ENCODE measurements around the gene SPP1.

The SPP1 gene

DNA sequence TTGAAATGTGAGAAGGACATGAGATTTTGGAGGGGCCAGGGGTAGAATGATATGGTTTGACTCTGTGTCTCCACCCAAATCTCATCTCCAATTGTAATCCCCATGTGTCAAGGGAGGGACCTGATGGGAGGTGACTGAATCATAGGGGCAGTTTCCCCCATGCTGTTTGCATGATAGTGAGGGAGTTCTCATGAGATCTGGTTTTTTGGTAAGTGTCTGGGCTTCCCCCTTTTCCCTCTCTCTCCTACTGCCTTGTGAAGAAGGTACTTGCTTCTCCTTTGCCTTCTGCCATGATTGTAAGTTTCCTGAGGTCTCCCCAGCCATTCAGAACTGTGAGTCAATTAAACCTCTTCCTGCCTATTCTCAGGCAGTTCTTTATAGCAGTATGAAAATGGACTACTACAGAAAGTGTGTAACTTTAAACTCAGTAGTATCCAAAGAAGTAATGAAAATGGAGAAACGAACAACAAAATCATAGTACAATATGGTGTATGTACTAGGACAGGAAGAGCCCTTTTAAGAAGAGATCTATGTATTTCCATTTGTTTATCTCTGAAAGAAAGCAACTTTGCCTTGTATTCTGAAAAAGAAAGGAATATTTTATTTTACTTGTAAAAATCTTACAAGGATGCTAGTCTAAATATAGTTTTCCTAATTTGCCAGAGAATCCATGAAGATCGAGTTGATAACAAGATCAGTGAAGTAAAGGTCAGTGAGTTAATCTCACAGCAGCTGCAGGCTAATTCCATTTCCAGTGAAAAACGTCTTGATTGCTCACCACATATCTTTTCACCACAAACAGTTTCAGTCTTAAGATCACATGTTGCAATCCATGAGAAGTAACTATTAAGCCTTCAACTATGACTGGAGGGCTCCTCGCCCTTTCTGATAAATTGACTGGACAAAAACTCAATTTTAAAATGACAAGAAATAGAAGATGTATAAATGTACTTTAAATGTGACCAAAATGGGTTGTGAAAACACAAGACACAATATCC, 52.4 kb downstream of the SPP1 start:
- DNase-seq = no peak

DNA sequence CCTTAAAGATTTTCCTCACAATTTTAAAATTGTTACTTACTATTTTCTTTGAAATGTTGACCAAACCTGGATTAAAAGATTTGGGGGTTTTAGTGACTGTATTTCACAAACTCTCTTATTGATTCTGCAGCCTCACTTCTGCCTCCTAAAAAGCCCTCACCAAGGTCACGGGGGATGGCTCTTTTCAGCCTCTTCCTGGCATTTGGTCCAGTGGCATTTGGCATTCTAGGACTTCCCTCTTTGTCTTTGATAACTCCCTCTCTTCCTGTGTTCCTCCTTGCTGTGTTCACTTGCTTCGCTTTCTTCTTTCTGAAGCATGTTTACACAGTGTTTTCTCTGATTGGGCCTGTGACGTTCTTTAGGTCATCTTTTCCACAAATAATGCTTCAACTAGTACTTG, 53.4 kb downstream of the SPP1 start:
- DNase-seq = no peak

DNA sequence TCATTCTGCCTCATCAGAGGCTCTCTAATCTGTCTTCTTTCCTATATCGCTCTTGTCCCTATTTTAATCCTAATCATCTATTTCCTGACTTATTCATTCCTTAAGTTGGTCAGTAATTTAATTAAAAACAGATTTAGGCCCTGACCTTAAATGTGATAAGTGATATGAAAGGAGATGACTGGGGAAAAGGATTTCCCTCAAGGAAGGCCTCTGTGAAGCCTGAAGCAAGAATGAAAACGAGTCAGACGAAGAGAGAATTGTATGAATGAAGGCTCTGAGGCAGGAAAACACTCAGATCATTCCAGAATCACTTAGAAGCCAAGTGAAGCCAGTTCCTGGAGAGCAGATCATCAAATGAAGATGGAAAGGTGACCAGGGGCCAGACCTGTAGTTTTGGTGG, 54.0 kb downstream of the SPP1 start:
- no peak for DNase-seq

DNA sequence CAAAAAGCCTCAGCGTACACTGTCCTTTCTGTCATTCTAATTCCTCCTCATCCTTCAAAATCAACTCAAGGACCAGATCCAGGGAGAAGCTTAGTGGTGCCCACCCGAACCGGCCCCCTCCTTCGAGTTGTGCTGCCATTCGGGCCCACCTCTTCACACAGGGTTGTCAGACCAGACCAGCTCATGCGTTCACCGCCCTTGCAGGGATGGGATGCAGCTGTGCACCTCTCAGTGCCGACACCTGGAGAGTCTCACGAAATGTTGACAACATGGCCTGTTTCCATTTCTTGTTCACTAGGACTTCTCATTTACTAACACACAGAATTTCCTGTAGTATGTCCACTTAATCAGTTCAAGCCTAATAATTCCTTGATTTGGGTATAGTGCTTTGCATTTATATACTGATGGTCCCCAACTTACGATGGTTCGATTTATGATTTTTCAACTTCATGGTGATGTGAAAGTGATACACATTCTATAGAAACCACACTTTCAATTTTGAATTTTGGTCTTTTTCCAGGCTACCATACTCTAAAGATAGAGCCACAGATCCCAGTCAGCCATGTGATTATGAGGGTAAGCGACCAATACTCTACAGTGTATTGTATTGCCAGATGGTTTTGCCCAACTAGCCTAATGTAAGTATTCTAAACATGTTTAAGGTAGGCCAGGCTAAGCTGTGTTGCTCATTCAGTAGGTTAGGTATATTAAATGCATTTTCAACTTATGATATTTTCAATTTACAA, 55.2 kb downstream of the SPP1 start:
- DNase-seq = no peak
